C4-2B (cell line): ENCODE results near the gene HOXB8.

ENCODE experiments used
- ZFX ChIP-seq: fragments of 450-650 bp; IDR thresholded peaks from 2 replicates; pipeline ENCODE4 v1.6.1; 2017
- TF ChIP-seq, protein P1 (sequence below): fragments of 450-650 bp; conservative IDR thresholded peaks from 2 replicates; pipeline ENCODE4 v1.5.1; 2017; ENCODE audit warnings: mild to moderate bottlenecking

DNA sequence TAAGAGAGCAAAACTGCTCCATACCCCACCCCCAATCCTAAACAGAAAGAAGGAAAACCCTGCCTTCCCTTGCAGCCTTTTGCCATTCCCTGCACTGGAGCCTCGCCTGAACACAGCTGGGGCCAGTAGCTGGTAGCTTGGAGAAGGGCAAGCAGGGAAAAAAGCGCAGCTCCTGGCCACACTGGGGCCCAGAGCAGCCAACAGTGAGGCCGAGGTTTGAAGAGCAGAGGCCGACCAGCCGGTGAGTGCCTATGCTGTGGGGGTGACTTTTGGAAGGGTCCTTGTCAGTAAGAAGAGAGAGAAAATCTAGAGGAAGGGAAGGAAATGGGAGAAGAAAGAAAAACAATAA, 14.3 kb upstream of the HOXB8 start:
- TF ChIP-seq, protein P1, sequence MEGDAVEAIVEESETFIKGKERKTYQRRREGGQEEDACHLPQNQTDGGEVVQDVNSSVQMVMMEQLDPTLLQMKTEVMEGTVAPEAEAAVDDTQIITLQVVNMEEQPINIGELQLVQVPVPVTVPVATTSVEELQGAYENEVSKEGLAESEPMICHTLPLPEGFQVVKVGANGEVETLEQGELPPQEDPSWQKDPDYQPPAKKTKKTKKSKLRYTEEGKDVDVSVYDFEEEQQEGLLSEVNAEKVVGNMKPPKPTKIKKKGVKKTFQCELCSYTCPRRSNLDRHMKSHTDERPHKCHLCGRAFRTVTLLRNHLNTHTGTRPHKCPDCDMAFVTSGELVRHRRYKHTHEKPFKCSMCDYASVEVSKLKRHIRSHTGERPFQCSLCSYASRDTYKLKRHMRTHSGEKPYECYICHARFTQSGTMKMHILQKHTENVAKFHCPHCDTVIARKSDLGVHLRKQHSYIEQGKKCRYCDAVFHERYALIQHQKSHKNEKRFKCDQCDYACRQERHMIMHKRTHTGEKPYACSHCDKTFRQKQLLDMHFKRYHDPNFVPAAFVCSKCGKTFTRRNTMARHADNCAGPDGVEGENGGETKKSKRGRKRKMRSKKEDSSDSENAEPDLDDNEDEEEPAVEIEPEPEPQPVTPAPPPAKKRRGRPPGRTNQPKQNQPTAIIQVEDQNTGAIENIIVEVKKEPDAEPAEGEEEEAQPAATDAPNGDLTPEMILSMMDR = no peak
- no peak for TF ChIP-seq ZFX
